K562 (cell line): Measurements from ENCODE around the gene RSRC1. TPM values are rescaled to one million over a fixed set of nuclear protein-coding genes. Genes with fewer than 3 reads are reported as not detected.
A peak's percentile ranks its signal among the peaks of the same experiment; 100 is the strongest.

ENCODE experiments used
- ELF4 ChIP-seq: fragments of 450-650 bp; formaldehyde crosslinking; IDR thresholded peaks from 2 replicates; pipeline ENCODE4 v1.4.0; 2022; ENCODE audit warnings: missing genetic modification characterization
- EWSR1 ChIP-seq: fragments of 450-650 bp; IDR thresholded peaks from 2 replicates; pipeline ENCODE4 v1.6.1; 2018; ENCODE audit warnings: borderline replicate concordance, mild to moderate bottlenecking, low read depth, moderate library complexity; ENCODE audit not compliant: partially characterized antibody
- FOXK2 ChIP-seq, 2 experiments: fragments of 450-650 bp; IDR thresholded peaks in 1 of 2; conservative IDR thresholded peaks in 1 of 2; 2 replicates each; pipeline ENCODE4 v1.6.1; 2016; ENCODE audit warnings: low read depth in 2 of 2, mild to moderate bottlenecking in 1 of 2
- HDAC3 ChIP-seq: fragments of 450-650 bp; IDR thresholded peaks from 2 replicates; pipeline ENCODE4 v1.6.1; 2018; ENCODE audit warnings: borderline replicate concordance, mild to moderate bottlenecking, moderate library complexity; ENCODE audit not compliant: partially characterized antibody
- KAT8 ChIP-seq: fragments of 450-650 bp; IDR thresholded peaks from 2 replicates; pipeline ENCODE4 v1.6.1; 2016; ENCODE audit warnings: low read depth, mild to moderate bottlenecking
- KDM1A ChIP-seq, 2 experiments: fragments of 450-650 bp; IDR thresholded peaks; 2 replicates each; pipeline ENCODE4 v1.6.1; 2016; ENCODE audit warnings: mild to moderate bottlenecking in 2 of 2
- KDM4B ChIP-seq, 2 experiments: fragments of 450-650 bp in 1 of 2; sonication (generic) in 1 of 2; IDR thresholded peaks; 2 replicates each; pipeline ENCODE4 v1.6.1; 2016 to 2017; ENCODE audit warnings: borderline replicate concordance in 2 of 2, antibody characterized with exemption in 1 of 2, low read depth in 1 of 2, mild to moderate bottlenecking in 1 of 2
- LEF1 ChIP-seq: fragments of 450-650 bp; IDR thresholded peaks from 2 replicates; pipeline ENCODE4 v1.6.1; 2016; ENCODE audit warnings: mild to moderate bottlenecking
- NFRKB ChIP-seq: fragments of 450-650 bp; IDR thresholded peaks from 2 replicates; pipeline ENCODE4 v1.6.1; 2016; ENCODE audit warnings: low read depth
- PHB ChIP-seq: fragments of 250-450 bp; sonication (Bioruptor Pico); IDR thresholded peaks from 2 replicates; pipeline ENCODE4 v1.5.0; 2021
- SREBF2 ChIP-seq: sonication (generic); formaldehyde crosslinking; IDR thresholded peaks from 2 replicates; pipeline ENCODE4 v1.4.0; 2020; ENCODE audit warnings: mild to moderate bottlenecking, missing genetic modification reagents
- ZKSCAN1 ChIP-seq: fragments of 150-350 bp; IDR thresholded peaks from 2 replicates; pipeline ENCODE4 v1.6.1; 2016; ENCODE audit warnings: low read depth, low read length
- ZKSCAN3 ChIP-seq: fragments of 250-450 bp; sonication (Bioruptor Pico); IDR thresholded peaks from 2 replicates; pipeline ENCODE4 v1.4.0; 2020
- ZNF23 ChIP-seq: fragments of 250-450 bp; sonication (Bioruptor Pico); IDR thresholded peaks from 2 replicates; pipeline ENCODE4 v1.4.0; 2020; ENCODE audit warnings: mild to moderate bottlenecking
- ZNF24 ChIP-seq: fragments of 450-650 bp; IDR thresholded peaks from 2 replicates; pipeline ENCODE4 v1.6.1; 2016
- ZNF263 ChIP-seq: sonication (generic); formaldehyde crosslinking; IDR thresholded peaks from 2 replicates; pipeline ENCODE4 v1.8.0; 2022; ENCODE audit warnings: mild to moderate bottlenecking, missing genetic modification reagents, borderline replicate concordance
- polyA plus RNA-seq, 8 experiments: library from polyadenylated mRNA; depleted of rRNA in 4 of 8; stranded (reverse) in 5 of 8; unstranded in 3 of 8; fragments of >200 nt; fragmentation: Nextera tagmentation in 2 of 8; fragmentation: Illumina TruSeq in 1 of 8; extraction: Ambion mirVana in 2 of 8; extraction: Trizol in 1 of 8; gene quantifications; 2 replicates each; pipeline versions ENCODE4 v1.2.1 to v1.2.3, GENCODE V29; 2011 to 2014; ENCODE audit warnings: inconsistent platforms in 1 of 8, missing spikeins in 1 of 8
- total RNA-seq, 7 experiments: library from RNA; depleted of rRNA in 6 of 7; stranded (reverse); fragments of >200 nt in 6 of 7; fragmentation: Illumina TruSeq in 2 of 7; extraction: Trizol in 2 of 7; gene quantifications; 2 replicates each; pipeline versions ENCODE4 v1.2.1 to v1.2.3, GENCODE V29; 2011 to 2021; ENCODE audit warnings: low replicate concordance in 1 of 7
- TF ChIP-seq, protein P1 (sequence below): sonication (generic); formaldehyde crosslinking; IDR thresholded peaks from 2 replicates; pipeline ENCODE4 v1.8.1; 2023; ENCODE audit warnings: missing genetic modification reagents, mild to moderate bottlenecking, borderline replicate concordance
- TF ChIP-seq, protein P2 (sequence below): fragments of 450-650 bp; formaldehyde crosslinking; IDR thresholded peaks from 2 replicates; pipeline ENCODE4 v1.4.0; 2020; ENCODE audit warnings: mild to moderate bottlenecking, moderate library complexity
- TF ChIP-seq, protein P3 (sequence below): fragments of 450-650 bp; IDR thresholded peaks from 2 replicates; pipeline ENCODE4 v1.6.1; 2017; ENCODE audit warnings: antibody characterized with exemption, mild to moderate bottlenecking

RSRC1 gene
- total and polyA plus RNA-seq, 9 of the 15 experiments (the other 6 are each of a cell fraction or from before 2014, with no cell fraction given) = 19.3 to 128 (median 75.5) TPM

DNA sequence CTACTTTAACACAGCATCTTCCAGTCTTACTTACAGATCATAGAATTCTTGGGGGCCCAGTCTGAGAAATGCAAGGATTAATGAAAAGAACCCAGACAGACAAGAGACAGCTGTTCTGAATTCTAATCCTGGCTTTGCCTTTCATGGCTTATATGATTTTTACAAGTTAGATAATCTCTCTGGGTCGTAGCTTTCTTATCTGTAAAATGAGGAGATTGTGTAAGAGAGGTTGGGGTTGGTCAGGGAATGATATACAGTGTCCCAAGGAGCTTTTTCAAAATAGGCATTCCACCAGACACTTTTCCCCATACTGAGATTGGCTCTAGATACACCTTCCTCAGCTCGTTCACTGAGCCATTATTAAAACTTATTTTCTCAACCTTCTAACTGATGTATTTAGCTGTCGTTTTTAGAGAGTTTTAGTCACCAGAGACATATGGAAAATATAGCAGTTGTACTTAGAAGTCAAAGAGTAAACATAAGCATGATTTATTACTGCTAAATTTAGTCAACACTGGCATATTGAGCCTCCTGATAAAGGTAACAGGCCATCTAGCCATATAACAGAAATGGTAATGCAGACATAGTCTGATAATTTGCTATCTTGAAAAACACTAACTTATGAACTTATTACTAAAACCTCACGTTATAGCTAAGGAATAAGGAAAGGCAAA lies 298.1 kb downstream of the RSRC1 start (continued):
- TF ChIP-seq EWSR1 (no peak), SREBF2 (CRISPR knock-in tag) (no peak), ZNF263 (CRISPR knock-in tag) (no peak), HDAC3 (peak; percentile 79), ZNF24 (no peak), ELF4 (CRISPR knock-in tag) (no peak), KAT8 (no peak), ZNF23 (no peak; the same call in 1 of the 2 replicates), FOXK2 (conservative IDR thresholded peaks at IDR 0.05 in 1 of 2, IDR thresholded peaks at IDR 0.05 in 1 of 2; ENCODE audit: low read depth in 2 of 2) (peak; percentile 28 to 43; a peak in 1 of 4 replicates), PHB (no peak), KDM4B (IDR thresholded peaks at IDR 0.05; ENCODE audit: borderline replicate concordance in 2 of 2, low read depth in 1 of 2) (no peak), KDM1A (IDR thresholded peaks at IDR 0.05) (peak; percentile 58 to 74; a peak in 1 of 4 replicates), ZKSCAN1 (no peak), NFRKB (no peak), ZKSCAN3 (no peak), LEF1 (peak; percentile 76; the same call in 1 of the 2 replicates)
- TF ChIP-seq, protein P1, sequence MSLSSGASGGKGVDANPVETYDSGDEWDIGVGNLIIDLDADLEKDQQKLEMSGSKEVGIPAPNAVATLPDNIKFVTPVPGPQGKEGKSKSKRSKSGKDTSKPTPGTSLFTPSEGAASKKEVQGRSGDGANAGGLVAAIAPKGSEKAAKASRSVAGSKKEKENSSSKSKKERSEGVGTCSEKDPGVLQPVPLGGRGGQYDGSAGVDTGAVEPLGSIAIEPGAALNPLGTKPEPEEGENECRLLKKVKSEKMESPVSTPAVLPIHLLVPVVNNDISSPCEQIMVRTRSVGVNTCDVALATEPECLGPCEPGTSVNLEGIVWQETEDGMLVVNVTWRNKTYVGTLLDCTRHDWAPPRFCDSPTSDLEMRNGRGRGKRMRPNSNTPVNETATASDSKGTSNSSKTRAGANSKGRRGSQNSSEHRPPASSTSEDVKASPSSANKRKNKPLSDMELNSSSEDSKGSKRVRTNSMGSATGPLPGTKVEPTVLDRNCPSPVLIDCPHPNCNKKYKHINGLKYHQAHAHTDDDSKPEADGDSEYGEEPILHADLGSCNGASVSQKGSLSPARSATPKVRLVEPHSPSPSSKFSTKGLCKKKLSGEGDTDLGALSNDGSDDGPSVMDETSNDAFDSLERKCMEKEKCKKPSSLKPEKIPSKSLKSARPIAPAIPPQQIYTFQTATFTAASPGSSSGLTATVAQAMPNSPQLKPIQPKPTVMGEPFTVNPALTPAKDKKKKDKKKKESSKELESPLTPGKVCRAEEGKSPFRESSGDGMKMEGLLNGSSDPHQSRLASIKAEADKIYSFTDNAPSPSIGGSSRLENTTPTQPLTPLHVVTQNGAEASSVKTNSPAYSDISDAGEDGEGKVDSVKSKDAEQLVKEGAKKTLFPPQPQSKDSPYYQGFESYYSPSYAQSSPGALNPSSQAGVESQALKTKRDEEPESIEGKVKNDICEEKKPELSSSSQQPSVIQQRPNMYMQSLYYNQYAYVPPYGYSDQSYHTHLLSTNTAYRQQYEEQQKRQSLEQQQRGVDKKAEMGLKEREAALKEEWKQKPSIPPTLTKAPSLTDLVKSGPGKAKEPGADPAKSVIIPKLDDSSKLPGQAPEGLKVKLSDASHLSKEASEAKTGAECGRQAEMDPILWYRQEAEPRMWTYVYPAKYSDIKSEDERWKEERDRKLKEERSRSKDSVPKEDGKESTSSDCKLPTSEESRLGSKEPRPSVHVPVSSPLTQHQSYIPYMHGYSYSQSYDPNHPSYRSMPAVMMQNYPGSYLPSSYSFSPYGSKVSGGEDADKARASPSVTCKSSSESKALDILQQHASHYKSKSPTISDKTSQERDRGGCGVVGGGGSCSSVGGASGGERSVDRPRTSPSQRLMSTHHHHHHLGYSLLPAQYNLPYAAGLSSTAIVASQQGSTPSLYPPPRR (CRISPR knock-in tag) = no peak
- TF ChIP-seq, protein P2, sequence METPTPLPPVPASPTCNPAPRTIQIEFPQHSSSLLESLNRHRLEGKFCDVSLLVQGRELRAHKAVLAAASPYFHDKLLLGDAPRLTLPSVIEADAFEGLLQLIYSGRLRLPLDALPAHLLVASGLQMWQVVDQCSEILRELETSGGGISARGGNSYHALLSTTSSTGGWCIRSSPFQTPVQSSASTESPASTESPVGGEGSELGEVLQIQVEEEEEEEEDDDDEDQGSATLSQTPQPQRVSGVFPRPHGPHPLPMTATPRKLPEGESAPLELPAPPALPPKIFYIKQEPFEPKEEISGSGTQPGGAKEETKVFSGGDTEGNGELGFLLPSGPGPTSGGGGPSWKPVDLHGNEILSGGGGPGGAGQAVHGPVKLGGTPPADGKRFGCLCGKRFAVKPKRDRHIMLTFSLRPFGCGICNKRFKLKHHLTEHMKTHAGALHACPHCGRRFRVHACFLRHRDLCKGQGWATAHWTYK = no peak
- TF ChIP-seq, protein P3, sequence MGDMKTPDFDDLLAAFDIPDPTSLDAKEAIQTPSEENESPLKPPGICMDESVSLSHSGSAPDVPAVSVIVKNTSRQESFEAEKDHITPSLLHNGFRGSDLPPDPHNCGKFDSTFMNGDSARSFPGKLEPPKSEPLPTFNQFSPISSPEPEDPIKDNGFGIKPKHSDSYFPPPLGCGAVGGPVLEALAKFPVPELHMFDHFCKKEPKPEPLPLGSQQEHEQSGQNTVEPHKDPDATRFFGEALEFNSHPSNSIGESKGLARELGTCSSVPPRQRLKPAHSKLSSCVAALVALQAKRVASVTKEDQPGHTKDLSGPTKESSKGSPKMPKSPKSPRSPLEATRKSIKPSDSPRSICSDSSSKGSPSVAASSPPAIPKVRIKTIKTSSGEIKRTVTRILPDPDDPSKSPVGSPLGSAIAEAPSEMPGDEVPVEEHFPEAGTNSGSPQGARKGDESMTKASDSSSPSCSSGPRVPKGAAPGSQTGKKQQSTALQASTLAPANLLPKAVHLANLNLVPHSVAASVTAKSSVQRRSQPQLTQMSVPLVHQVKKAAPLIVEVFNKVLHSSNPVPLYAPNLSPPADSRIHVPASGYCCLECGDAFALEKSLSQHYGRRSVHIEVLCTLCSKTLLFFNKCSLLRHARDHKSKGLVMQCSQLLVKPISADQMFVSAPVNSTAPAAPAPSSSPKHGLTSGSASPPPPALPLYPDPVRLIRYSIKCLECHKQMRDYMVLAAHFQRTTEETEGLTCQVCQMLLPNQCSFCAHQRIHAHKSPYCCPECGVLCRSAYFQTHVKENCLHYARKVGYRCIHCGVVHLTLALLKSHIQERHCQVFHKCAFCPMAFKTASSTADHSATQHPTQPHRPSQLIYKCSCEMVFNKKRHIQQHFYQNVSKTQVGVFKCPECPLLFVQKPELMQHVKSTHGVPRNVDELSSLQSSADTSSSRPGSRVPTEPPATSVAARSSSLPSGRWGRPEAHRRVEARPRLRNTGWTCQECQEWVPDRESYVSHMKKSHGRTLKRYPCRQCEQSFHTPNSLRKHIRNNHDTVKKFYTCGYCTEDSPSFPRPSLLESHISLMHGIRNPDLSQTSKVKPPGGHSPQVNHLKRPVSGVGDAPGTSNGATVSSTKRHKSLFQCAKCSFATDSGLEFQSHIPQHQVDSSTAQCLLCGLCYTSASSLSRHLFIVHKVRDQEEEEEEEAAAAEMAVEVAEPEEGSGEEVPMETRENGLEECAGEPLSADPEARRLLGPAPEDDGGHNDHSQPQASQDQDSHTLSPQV = no peak
